Measurements from ENCODE around the gene GMPPA. TPM values are rescaled to one million over a fixed set of nuclear protein-coding genes. Genes with fewer than 3 reads are reported as not detected.

GMPPA gene
- total RNA-seq, 1 donor from 2014 or later, result 34.1 TPM

DNA sequence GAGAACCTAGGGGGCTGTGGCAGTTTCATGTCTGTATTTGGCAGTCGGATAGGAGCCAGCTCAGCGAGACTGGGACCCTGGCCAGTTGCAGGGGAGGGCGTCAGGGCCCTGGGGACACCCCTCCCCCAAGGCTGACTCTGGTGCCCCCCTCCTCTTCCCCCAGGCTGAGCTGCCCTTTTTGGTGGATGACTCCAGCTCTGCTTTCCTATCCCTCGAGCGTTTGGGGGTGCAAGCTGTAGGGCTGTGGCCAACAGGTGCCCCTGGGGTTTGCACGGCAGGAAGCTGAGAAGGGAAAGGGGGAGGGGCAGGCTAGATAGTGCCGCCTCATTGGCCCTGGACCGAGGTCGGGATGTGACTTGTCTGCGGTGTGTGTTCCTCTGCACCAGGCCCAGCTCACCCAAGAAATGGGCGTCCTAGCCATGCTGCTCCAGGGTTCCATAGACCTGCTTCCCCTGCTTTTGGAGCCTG, 37.6 kb upstream of the GMPPA start:
- Histone ChIP-seq H3K36me3 (ENCODE audit: control insufficient read depth, insufficient read depth, low read length) (peaks cover 2% of the 10 kb centered on the region), H3K4me3 (ENCODE audit: low read depth, low read length) (no peak overlapping the region), H3K27me3 (ENCODE audit: control insufficient read depth, insufficient read depth, low read length) (no peaks in the 10 kb centered on the region)
- TF ChIP-seq, protein P1, sequence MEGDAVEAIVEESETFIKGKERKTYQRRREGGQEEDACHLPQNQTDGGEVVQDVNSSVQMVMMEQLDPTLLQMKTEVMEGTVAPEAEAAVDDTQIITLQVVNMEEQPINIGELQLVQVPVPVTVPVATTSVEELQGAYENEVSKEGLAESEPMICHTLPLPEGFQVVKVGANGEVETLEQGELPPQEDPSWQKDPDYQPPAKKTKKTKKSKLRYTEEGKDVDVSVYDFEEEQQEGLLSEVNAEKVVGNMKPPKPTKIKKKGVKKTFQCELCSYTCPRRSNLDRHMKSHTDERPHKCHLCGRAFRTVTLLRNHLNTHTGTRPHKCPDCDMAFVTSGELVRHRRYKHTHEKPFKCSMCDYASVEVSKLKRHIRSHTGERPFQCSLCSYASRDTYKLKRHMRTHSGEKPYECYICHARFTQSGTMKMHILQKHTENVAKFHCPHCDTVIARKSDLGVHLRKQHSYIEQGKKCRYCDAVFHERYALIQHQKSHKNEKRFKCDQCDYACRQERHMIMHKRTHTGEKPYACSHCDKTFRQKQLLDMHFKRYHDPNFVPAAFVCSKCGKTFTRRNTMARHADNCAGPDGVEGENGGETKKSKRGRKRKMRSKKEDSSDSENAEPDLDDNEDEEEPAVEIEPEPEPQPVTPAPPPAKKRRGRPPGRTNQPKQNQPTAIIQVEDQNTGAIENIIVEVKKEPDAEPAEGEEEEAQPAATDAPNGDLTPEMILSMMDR (IDR thresholded peaks at IDR 0.05; ENCODE audit: insufficient read depth, low read length, poor library complexity, severe bottlenecking), result no peak
- DNase-seq (ENCODE audit: low read depth), result no peak

- H3K4me3 ChIP-seq (ENCODE audit: low read depth, low read length), result no peak overlapping the region
- no peaks in the 10 kb centered on the region for H3K27me3 ChIP-seq (ENCODE audit: control insufficient read depth, insufficient read depth, low read length)
- TF ChIP-seq, protein P1 (IDR thresholded peaks at IDR 0.05; ENCODE audit: insufficient read depth, low read length, poor library complexity, severe bottlenecking), result no peak
- peaks cover 2% of the 10 kb centered on the region for H3K36me3 ChIP-seq (ENCODE audit: control insufficient read depth, insufficient read depth, low read length)
- no peak for DNase-seq (ENCODE audit: low read depth)
Measured at GRCh38 chr2:219461669-219462068, 37.0 kb upstream of the GMPPA start.

DNA sequence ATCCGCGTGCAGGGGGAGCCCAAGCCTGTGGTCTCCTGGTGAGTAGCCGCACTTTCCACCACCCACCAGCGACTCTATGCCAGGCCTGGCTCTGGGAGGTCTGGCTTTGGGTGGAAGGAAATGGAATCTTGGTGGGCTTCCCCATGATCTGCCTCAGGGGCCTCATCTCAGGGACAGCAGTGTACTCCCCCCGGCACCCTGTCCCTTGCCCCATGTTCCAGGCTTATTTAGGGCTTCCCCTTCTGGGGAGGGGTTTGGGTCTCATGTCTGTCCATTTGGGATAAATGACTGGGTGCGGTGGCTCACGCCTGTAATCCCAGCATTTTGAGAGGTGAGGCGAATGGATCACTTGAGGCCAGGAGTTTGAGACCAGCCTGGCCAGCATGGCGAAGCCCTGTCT, 36.3 kb upstream of the GMPPA start:
- TF ChIP-seq, protein P1 (IDR thresholded peaks at IDR 0.05; ENCODE audit: insufficient read depth, low read length, poor library complexity, severe bottlenecking), result no peak
- H3K36me3 ChIP-seq (ENCODE audit: control insufficient read depth, insufficient read depth, low read length), result peaks cover 2% of the 10 kb centered on the region
- no peak for DNase-seq (ENCODE audit: low read depth)
- H3K27me3 ChIP-seq (ENCODE audit: control insufficient read depth, insufficient read depth, low read length), result no peaks in the 10 kb centered on the region
- H3K4me3 ChIP-seq (ENCODE audit: low read depth, low read length), result no peak overlapping the region

DNA sequence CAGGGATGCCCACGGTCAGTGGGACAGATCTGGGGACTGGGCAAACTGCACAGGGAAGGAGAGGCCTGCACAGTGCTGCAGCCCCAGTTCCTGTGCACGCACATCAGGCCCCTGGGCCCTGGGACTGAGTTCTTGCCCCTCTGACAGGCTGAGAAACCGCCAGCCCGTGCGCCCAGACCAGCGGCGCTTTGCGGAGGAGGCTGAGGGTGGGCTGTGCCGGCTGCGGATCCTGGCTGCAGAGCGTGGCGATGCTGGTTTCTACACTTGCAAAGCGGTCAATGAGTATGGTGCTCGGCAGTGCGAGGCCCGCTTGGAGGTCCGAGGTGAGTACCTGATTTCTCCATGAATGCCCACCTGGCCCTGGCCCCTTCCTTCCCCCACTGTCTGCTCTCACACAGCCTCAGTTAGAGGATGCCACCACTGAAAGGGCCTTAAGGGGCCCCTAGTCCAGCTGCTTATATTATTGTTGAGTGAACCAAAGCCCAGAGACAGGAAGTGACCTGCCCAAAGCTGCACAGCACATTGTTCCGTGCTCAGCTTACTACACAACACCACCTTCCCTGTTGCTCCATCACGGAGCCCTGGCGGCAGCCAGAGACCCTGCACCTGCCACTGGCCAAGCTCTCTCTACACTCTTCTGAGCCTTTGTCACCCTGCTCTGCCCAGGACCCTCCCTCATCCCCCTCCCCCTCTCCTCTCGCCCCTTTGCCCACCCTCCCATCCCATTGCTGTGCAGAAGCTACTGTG, 34.2 kb upstream of the GMPPA start:
- H3K27me3 ChIP-seq (ENCODE audit: control insufficient read depth, insufficient read depth, low read length), result no peaks in the 10 kb centered on the region
- TF ChIP-seq, protein P1 (IDR thresholded peaks at IDR 0.05; ENCODE audit: insufficient read depth, low read length, poor library complexity, severe bottlenecking), result no peak
- no peak for DNase-seq (ENCODE audit: low read depth)
- peaks cover 4% of the 10 kb centered on the region for H3K36me3 ChIP-seq (ENCODE audit: control insufficient read depth, insufficient read depth, low read length)
- H3K4me3 ChIP-seq (ENCODE audit: low read depth, low read length), result no peak overlapping the region

- peaks cover 5% of the 10 kb centered on the region for H3K36me3 ChIP-seq (ENCODE audit: control insufficient read depth, insufficient read depth, low read length)
- no peak for DNase-seq (ENCODE audit: low read depth)
- TF ChIP-seq, protein P1 (IDR thresholded peaks at IDR 0.05; ENCODE audit: insufficient read depth, low read length, poor library complexity, severe bottlenecking), result no peak
- H3K27me3 ChIP-seq (ENCODE audit: control insufficient read depth, insufficient read depth, low read length), result no peaks in the 10 kb centered on the region
- no peak overlapping the region for H3K4me3 ChIP-seq (ENCODE audit: low read depth, low read length)
Measured at GRCh38 chr2:219465659-219466561, 32.8 kb upstream of the GMPPA start.
